Osteoblast (primary cell): Measurements from ENCODE around the gene HOXC13. TPM values are rescaled to one million over a fixed set of nuclear protein-coding genes. Genes with fewer than 3 reads are reported as not detected.

Experiments
- DNase-seq: peaks from one replicate; pipeline ENCODE4 v3.0.0; 2011; ENCODE audit warnings: low spot score, mixed read lengths; ENCODE audit not compliant: insufficient read length; ENCODE audit errors: missing footprints
- H2AFZ ChIP-seq: 2 replicates; pipeline ENCODE4 v1.6.0; 2011; ENCODE audit warnings: mild to moderate bottlenecking, low read length
- H3K27ac ChIP-seq: 2 replicates; pipeline ENCODE4 v1.5.1; 2011; ENCODE audit warnings: mild to moderate bottlenecking, low read depth, low read length, moderate library complexity
- H3K27me3 ChIP-seq: 2 replicates; pipeline ENCODE4 v1.6.0; 2012; ENCODE audit warnings: mild to moderate bottlenecking, control low read depth, inconsistent platforms, low read length, moderate library complexity; ENCODE audit not compliant: insufficient read depth
- H3K36me3 ChIP-seq: 2 replicates; pipeline ENCODE4 v1.5.1; 2011; ENCODE audit warnings: mild to moderate bottlenecking, low read length, control low read depth, moderate library complexity; ENCODE audit not compliant: insufficient read depth
- H3K4me1 ChIP-seq: 2 replicates; pipeline ENCODE4 v1.5.1; 2011; ENCODE audit warnings: mild to moderate bottlenecking, low read length, control low read depth, moderate library complexity; ENCODE audit not compliant: insufficient read depth
- H3K4me2 ChIP-seq: 2 replicates; pipeline ENCODE4 v1.6.0; 2011; ENCODE audit warnings: mild to moderate bottlenecking, low read length; ENCODE audit not compliant: insufficient read depth
- H3K4me3 ChIP-seq: fragments of 200-600 bp; sonication (generic); 3 replicates; pipeline ENCODE4 v1.5.1; 2012; ENCODE audit warnings: mild to moderate bottlenecking, low read length, inconsistent platforms; ENCODE audit not compliant: insufficient read depth
- H3K79me2 ChIP-seq: 2 replicates; pipeline ENCODE4 v1.6.0; 2012; ENCODE audit warnings: mild to moderate bottlenecking, low read length, control low read depth, inconsistent platforms; ENCODE audit not compliant: insufficient read depth
- H3K9me3 ChIP-seq: 2 replicates; pipeline ENCODE4 v1.5.1; 2011; ENCODE audit warnings: low read depth, low read length, control low read depth
- H4K20me1 ChIP-seq: 2 replicates; pipeline ENCODE4 v1.6.0; 2012; ENCODE audit warnings: mild to moderate bottlenecking, low read length, control low read depth; ENCODE audit not compliant: insufficient read depth
- total RNA-seq: library from RNA; depleted of rRNA; stranded (reverse); fragments of >200 nt; gene quantifications from 2 replicates; pipeline ENCODE4 v1.2.3, GENCODE V29; 2012
- TF ChIP-seq, protein P1 (sequence below): IDR thresholded peaks from 2 replicates; pipeline ENCODE4 v1.5.1; 2011; ENCODE audit warnings: mild to moderate bottlenecking, low read depth, low read length, moderate library complexity; ENCODE audit errors: extremely low read depth

The HOXC13 gene
- total RNA-seq, 1 donor: not detected

DNA sequence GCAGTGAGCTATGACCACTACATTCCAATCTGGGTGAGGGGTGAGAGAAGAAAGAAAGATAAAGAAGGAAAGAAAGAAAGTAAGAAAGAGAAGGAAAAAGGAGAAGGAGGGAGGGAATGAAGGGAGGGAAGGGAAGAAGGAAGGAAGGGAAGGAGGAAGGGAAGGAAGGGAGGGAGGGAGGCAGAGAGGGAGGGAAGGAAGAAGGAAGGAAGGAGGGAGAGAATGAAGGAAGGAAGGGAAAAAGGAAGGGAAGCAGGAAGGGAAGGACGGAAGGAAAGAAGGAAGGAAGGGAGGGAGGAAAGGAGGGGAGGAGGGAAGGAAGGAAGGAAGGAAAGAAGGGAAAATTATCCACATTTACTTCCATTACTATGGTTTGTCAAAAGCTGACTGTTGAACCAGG lies 39.4 kb upstream of the HOXC13 start:
- TF ChIP-seq, protein P1, sequence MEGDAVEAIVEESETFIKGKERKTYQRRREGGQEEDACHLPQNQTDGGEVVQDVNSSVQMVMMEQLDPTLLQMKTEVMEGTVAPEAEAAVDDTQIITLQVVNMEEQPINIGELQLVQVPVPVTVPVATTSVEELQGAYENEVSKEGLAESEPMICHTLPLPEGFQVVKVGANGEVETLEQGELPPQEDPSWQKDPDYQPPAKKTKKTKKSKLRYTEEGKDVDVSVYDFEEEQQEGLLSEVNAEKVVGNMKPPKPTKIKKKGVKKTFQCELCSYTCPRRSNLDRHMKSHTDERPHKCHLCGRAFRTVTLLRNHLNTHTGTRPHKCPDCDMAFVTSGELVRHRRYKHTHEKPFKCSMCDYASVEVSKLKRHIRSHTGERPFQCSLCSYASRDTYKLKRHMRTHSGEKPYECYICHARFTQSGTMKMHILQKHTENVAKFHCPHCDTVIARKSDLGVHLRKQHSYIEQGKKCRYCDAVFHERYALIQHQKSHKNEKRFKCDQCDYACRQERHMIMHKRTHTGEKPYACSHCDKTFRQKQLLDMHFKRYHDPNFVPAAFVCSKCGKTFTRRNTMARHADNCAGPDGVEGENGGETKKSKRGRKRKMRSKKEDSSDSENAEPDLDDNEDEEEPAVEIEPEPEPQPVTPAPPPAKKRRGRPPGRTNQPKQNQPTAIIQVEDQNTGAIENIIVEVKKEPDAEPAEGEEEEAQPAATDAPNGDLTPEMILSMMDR: no peak
- H3K27me3 ChIP-seq: peaks cover 61% of the 10 kb centered on the region
- H3K27ac ChIP-seq: no peak overlapping the region
- H3K4me2 ChIP-seq: no peak overlapping the region
- H3K36me3 ChIP-seq: no peaks in the 10 kb centered on the region
- no peaks in the 10 kb centered on the region for H3K9me3 ChIP-seq
- H4K20me1 ChIP-seq: no peaks in the 10 kb centered on the region
- H3K4me1 ChIP-seq: no peaks in the 10 kb centered on the region
- no peak overlapping the region for H2AFZ ChIP-seq
- DNase-seq: no peak
- no peak overlapping the region for H3K4me3 ChIP-seq
- H3K79me2 ChIP-seq: no peaks in the 10 kb centered on the region

DNA sequence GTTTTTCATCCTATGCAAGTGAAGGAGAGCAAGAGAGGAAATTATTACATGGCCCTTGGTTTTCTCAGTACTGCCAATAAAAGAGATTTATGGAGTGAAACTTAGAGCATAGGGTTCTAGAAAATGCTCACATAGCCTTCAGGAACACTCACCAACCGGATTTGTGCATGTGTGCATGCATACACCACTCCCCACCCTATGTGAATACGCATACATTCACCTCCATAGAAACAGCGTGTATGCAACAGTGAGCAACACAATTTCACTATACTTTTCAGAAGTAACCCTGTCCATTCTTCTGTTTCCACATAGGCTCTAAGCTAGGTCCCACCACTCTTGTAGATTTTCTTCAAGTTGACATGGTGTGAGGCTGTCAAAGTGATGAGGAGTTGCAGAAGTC lies 31.5 kb upstream of the HOXC13 start:
- H3K79me2 ChIP-seq: no peaks in the 10 kb centered on the region
- TF ChIP-seq, protein P1: no peak
- no peak overlapping the region for H2AFZ ChIP-seq
- no peaks in the 10 kb centered on the region for H3K9me3 ChIP-seq
- no peak overlapping the region for H3K27ac ChIP-seq
- no peaks in the 10 kb centered on the region for H3K4me1 ChIP-seq
- peaks cover 50% of the 10 kb centered on the region for H3K27me3 ChIP-seq
- H3K36me3 ChIP-seq: no peaks in the 10 kb centered on the region
- no peak overlapping the region for H3K4me2 ChIP-seq
- no peak overlapping the region for H3K4me3 ChIP-seq
- H4K20me1 ChIP-seq: no peaks in the 10 kb centered on the region
- DNase-seq: no peak

DNA sequence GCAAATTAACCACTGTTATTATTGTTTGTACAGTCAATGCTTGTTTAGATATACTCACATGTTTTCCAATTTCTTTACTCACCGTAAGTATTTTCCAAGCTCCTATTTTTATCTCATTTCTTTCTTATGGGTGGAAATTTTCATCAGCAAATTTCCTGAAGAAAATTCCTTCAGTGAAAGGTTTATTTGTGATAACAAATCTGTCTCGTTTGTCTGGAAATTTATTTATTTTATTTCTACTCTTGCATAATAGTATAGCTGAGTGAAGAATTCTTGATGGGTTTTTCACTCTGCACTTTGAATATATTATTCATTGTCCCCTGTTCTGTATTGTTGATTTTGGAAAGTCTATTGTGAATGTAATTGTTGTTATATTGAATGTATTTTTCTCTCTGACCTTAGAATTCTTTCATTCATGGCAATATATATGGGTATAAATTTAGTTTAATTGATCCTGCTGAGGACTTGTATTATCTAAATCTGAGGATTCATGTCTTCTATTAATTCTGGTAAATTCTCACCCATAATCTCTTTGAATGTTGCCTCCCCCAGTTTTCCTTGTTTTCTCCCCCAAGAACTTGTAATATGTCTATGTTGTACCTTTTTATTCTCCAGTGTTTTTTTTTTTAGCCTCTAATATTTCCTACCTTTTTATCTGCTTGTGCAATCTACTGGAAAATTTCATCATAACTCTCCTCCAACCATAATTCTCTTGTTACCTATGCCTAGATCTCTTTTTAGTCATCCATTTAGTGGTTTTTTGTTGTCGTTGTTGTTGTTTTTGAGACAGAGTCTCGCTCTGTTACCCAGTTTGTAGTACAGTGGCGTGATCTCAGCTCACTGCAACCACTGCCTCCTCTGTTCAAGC lies 21.6 kb upstream of the HOXC13 start:
- TF ChIP-seq, protein P1: no peak
- DNase-seq: no peak

DNA sequence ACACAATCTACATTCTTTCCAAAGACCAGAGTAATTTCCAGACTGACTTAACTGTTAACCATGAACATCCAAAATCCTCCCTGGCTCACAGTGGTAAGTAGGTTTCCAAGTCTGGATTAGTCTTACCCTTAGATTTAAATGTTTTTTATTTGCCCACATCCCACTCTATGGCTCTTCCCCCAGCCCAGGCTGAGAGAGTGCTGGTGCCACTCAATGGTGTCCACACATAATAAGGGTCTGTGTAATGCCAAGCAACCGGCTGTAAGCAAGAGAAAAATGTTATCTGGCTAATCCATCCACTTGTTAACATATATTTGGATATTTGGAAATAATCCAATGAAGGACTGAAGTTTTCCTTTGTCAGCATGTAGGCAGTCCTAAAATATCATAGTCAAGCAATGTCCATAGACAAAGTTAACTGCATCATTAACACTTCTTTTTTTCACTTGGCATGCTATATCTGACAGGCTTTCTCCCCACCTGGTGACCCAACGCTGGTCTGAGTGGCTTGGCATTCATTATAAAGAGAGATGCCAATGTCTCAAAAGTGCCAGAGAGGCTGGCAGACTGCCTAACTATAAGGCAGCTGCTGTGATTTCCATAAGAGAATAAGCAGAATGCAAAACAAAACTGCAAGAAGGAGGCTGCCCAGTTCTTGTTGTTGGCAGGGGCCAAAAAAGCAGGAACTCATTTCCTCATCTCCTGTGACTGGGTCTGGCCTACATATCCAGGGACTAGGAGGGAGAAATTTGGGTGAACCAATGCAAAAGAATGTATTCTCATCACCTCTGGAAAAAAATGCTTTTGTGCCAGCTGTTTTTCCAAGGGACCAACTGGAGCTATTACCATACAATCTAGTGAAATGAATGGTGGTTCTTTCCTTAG lies 13.9 kb upstream of the HOXC13 start:
- TF ChIP-seq, protein P1: no peak
- Histone ChIP-seq H3K79me2 (no peaks in the 10 kb centered on the region), H3K4me3 (no peak overlapping the region), H3K4me2 (no peak overlapping the region), H3K36me3 (no peaks in the 10 kb centered on the region), H3K27ac (no peak overlapping the region), H3K4me1 (no peaks in the 10 kb centered on the region), H3K9me3 (no peaks in the 10 kb centered on the region), H2AFZ (no peak overlapping the region), H4K20me1 (no peaks in the 10 kb centered on the region), H3K27me3 (peaks cover 96% of the 10 kb centered on the region)
- DNase-seq: no peak

More for the DNA sequence above, 21.6 kb upstream of the HOXC13 start:
- Histone ChIP-seq H3K27me3 (peaks cover 63% of the 10 kb centered on the region), H3K4me3 (no peak overlapping the region), H3K79me2 (no peaks in the 10 kb centered on the region), H3K9me3 (no peaks in the 10 kb centered on the region), H3K36me3 (no peaks in the 10 kb centered on the region), H4K20me1 (no peaks in the 10 kb centered on the region), H3K27ac (no peak overlapping the region), H2AFZ (no peak overlapping the region), H3K4me1 (no peaks in the 10 kb centered on the region), H3K4me2 (no peak overlapping the region)
